WTC11 (cell line): ENCODE measurements around the gene SESTD1. TPM values are rescaled to one million over a fixed set of nuclear protein-coding genes. Genes with fewer than 3 reads are reported as not detected.

Experiments used
- ATAC-seq: fragments of 200-7000 bp; cut with Tn5 transposase; 2 replicates; pipeline ENCODE4 v1.10.0; 2021; ENCODE audit warnings: mild to moderate bottlenecking, moderate library complexity
- CTCF ChIA-PET: fragments of 300-600 bp; sonication (Branson Sonifier 250); formaldehyde crosslinking; loops from one replicate; lab custom pipeline; 2021; ENCODE audit warnings: antibody characterized with exemption; lab: Charles Lee
- POLR2A ChIA-PET: fragments of 350-600 bp; sonication (Branson Sonifier 250); formaldehyde crosslinking; loops from one replicate; lab custom pipeline; 2021; ENCODE audit warnings: antibody characterized with exemption; lab: Charles Lee
- DNase-seq: peaks from one replicate; pipeline ENCODE4 v3.0.0; 2021; ENCODE audit warnings: low spot score
- H3K27ac Mint-ChIP-seq: 2 replicates; pipeline ENCODE4 v1.8.0; 2021; ENCODE audit warnings: mixed read lengths
- H3K27me3 Mint-ChIP-seq: 2 replicates; pipeline ENCODE4 v1.8.0; 2021; ENCODE audit warnings: low read depth, mild to moderate bottlenecking, moderate library complexity, mixed read lengths
- H3K36me3 Mint-ChIP-seq: 2 replicates; pipeline ENCODE4 v1.8.0; 2021; ENCODE audit warnings: mixed read lengths
- H3K4me1 Mint-ChIP-seq: 2 replicates; pipeline ENCODE4 v1.8.0; 2022; ENCODE audit warnings: mixed read lengths
- H3K4me3 Mint-ChIP-seq: 2 replicates; pipeline ENCODE4 v1.8.0; 2021; ENCODE audit warnings: mild to moderate bottlenecking, moderate library complexity, mixed read lengths
- H3K9me3 Mint-ChIP-seq: 2 replicates; pipeline ENCODE4 v1.8.0; 2021; ENCODE audit warnings: mixed read lengths
- CBFB ChIP-seq: sonication (generic); formaldehyde crosslinking; IDR thresholded peaks from 2 replicates; pipeline ENCODE4 v1.8.1; 2022; ENCODE audit warnings: mild to moderate bottlenecking, low read depth, missing genetic modification reagents
- EMX1 ChIP-seq: fragments of 250-450 bp; sonication (Bioruptor Pico); IDR thresholded peaks from 2 replicates; pipeline ENCODE4 v1.8.0; 2021; ENCODE audit warnings: mild to moderate bottlenecking
- FOXK1 ChIP-seq: sonication (generic); formaldehyde crosslinking; IDR thresholded peaks from 2 replicates; pipeline ENCODE4 v1.8.0; 2022; ENCODE audit warnings: mild to moderate bottlenecking, moderate library complexity, missing genetic modification reagents
- GTF2I ChIP-seq: fragments of 250-450 bp; sonication (Bioruptor Pico); conservative IDR thresholded peaks from 2 replicates; pipeline ENCODE4 v1.4.0; 2021; ENCODE audit warnings: mild to moderate bottlenecking
- JAZF1 ChIP-seq: fragments of 250-450 bp; sonication (Bioruptor Pico); IDR thresholded peaks from 2 replicates; pipeline ENCODE4 v1.9.0; 2021; ENCODE audit warnings: moderate library complexity, mild to moderate bottlenecking, inconsistent platforms
- KAT7 ChIP-seq: sonication (generic); formaldehyde crosslinking; IDR thresholded peaks from 2 replicates; pipeline ENCODE4 v1.8.1; 2023; ENCODE audit warnings: missing genetic modification reagents, mild to moderate bottlenecking, borderline replicate concordance
- MXD4 ChIP-seq: fragments of 250-450 bp; sonication (Bioruptor Pico); IDR thresholded peaks from 2 replicates; pipeline ENCODE4 v1.8.0; 2021; ENCODE audit warnings: mild to moderate bottlenecking, moderate library complexity, borderline replicate concordance
- MYBL2 ChIP-seq: sonication (generic); formaldehyde crosslinking; IDR thresholded peaks from 2 replicates; pipeline ENCODE4 v1.8.1; 2023; ENCODE audit warnings: mild to moderate bottlenecking, moderate library complexity, missing genetic modification reagents
- NR1H2 ChIP-seq: sonication (generic); formaldehyde crosslinking; IDR thresholded peaks from 2 replicates; pipeline ENCODE4 v1.9.0; 2021; ENCODE audit warnings: mild to moderate bottlenecking, moderate library complexity, missing genetic modification reagents
- SMAD4 ChIP-seq: sonication (generic); formaldehyde crosslinking; IDR thresholded peaks from 2 replicates; pipeline ENCODE4 v1.8.0; 2022; ENCODE audit warnings: mild to moderate bottlenecking, missing genetic modification reagents
- ZNF121 ChIP-seq: sonication (generic); formaldehyde crosslinking; IDR thresholded peaks from 2 replicates; pipeline ENCODE4 v1.8.0; 2023; ENCODE audit warnings: missing genetic modification reagents
- ZNF219 ChIP-seq: sonication (generic); formaldehyde crosslinking; IDR thresholded peaks from 2 replicates; pipeline ENCODE4 v1.8.0; 2023; ENCODE audit warnings: missing genetic modification reagents, mild to moderate bottlenecking, borderline replicate concordance
- ZNF396 ChIP-seq: fragments of 250-450 bp; sonication (Bioruptor Pico); IDR thresholded peaks from 2 replicates; pipeline ENCODE4 v1.8.0; 2021; ENCODE audit warnings: mild to moderate bottlenecking, moderate library complexity, borderline replicate concordance
- total RNA-seq: library from RNA; stranded (reverse); gene quantifications from 3 replicates; pipeline ENCODE4 v1.2.3, GENCODE V29; 2021
- TF ChIP-seq, protein P1 (sequence below): sonication (generic); formaldehyde crosslinking; IDR thresholded peaks from 2 replicates; pipeline ENCODE4 v1.8.0; 2022; ENCODE audit warnings: mild to moderate bottlenecking, missing genetic modification reagents
- TF ChIP-seq, protein P2 (sequence below): sonication (generic); formaldehyde crosslinking; IDR thresholded peaks from 2 replicates; pipeline ENCODE4 v1.8.1; 2022; ENCODE audit warnings: mild to moderate bottlenecking, missing genetic modification reagents, moderate library complexity, borderline replicate concordance
- TF ChIP-seq, protein P3 (sequence below): sonication (generic); formaldehyde crosslinking; IDR thresholded peaks from 2 replicates; pipeline ENCODE4 v1.8.1; 2023; ENCODE audit warnings: mild to moderate bottlenecking, moderate library complexity, missing genetic modification reagents
- TF ChIP-seq, protein P4 (sequence below): sonication (generic); formaldehyde crosslinking; IDR thresholded peaks from 2 replicates; pipeline ENCODE4 v1.8.0; 2022; ENCODE audit warnings: mild to moderate bottlenecking, missing genetic modification reagents
- TF ChIP-seq, protein P5 (sequence below): sonication (generic); formaldehyde crosslinking; IDR thresholded peaks from 2 replicates; pipeline ENCODE4 v1.8.0; 2022; ENCODE audit warnings: missing genetic modification reagents
- TF ChIP-seq, protein P6 (sequence below): fragments of 250-450 bp; sonication (Bioruptor Pico); IDR thresholded peaks from 2 replicates; pipeline ENCODE4 v2.1.2; 2022; ENCODE audit warnings: mild to moderate bottlenecking, moderate library complexity
- TF ChIP-seq, protein P7 (sequence below): sonication (generic); formaldehyde crosslinking; IDR thresholded peaks from 2 replicates; pipeline ENCODE4 v1.8.0; 2023; ENCODE audit warnings: missing genetic modification reagents
- TF ChIP-seq, protein P8 (sequence below): fragments of 250-450 bp; sonication (Bioruptor Pico); IDR thresholded peaks from 2 replicates; pipeline ENCODE4 v1.9.0; 2021; ENCODE audit warnings: mild to moderate bottlenecking
- TF ChIP-seq, protein P9 (sequence below): sonication (generic); formaldehyde crosslinking; IDR thresholded peaks from 2 replicates; pipeline ENCODE4 v1.8.1; 2022; ENCODE audit warnings: mild to moderate bottlenecking, moderate library complexity, missing genetic modification reagents

Gene SESTD1
- total RNA-seq, 1 experiment from 2014 or later = 59.9 TPM

DNA sequence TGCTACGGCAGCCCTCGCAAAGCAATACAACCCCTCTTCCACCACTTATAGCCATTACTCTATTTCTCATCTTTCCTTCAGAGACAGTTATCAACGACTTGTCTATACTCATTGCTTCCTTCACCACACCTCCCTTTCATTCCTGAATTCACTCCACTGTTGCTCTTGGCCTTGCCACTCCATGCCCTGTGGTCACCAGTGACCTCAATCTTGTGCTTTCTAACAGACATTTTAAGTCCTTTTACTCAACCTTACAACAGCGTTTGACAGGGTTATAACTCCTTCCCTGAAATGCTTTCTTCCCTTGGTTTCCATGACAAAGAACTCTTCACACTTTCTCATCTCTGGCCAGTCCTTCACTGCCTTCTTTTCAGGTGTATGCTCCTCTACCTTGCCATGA lies 124.1 kb downstream of the SESTD1 start:
- Mint-ChIP-seq H3K36me3 (peaks cover 3% of the 10 kb centered on the region; the same call in 1 of the 2 replicates), H3K27me3 (no peaks in the 10 kb centered on the region), H3K9me3 (no peaks in the 10 kb centered on the region), H3K4me1 (0 out of 2 replicates have a peak, but pooled peaks cover 2% of the 10 kb centered on the region), H3K27ac (no peak overlapping the region), H3K4me3 (no peak overlapping the region)
- CTCF ChIA-PET = no interaction called here
- POLR2A ChIA-PET = no interaction called here
- DNase-seq (no peak), ATAC-seq (no peak)
- no peak for TF ChIP-seq ZNF396 (CRISPR knock-in tag)
- TF ChIP-seq, protein P1, sequence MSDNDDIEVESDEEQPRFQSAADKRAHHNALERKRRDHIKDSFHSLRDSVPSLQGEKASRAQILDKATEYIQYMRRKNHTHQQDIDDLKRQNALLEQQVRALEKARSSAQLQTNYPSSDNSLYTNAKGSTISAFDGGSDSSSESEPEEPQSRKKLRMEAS (CRISPR knock-in tag) = no peak
- TF ChIP-seq, protein P2, sequence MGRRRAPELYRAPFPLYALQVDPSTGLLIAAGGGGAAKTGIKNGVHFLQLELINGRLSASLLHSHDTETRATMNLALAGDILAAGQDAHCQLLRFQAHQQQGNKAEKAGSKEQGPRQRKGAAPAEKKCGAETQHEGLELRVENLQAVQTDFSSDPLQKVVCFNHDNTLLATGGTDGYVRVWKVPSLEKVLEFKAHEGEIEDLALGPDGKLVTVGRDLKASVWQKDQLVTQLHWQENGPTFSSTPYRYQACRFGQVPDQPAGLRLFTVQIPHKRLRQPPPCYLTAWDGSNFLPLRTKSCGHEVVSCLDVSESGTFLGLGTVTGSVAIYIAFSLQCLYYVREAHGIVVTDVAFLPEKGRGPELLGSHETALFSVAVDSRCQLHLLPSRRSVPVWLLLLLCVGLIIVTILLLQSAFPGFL (CRISPR knock-in tag) = no peak

DNA sequence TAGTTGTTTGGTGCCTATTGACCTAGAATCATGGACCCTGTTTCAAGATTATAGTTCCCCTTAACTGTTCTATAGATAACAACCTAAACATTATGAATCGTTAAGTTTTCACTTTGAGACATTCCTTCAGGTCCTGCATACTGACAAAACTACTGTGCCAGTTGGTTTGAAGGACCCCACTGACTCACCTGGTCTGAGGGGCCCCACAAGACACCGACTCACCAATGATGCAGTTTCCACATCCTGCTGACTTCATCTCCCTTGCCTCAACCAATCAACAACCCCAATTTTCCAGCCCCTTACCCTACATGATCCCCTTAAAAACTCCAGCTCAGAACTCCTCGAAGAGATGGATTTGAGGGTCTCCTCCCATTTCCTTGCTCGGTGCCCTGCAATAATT lies 125.1 kb downstream of the SESTD1 start:
- Mint-ChIP-seq H3K4me3 (no peak overlapping the region), H3K27ac (no peak overlapping the region)

More for the DNA sequence above, 125.1 kb downstream of the SESTD1 start:
- no peak for TF ChIP-seq ZNF219 (CRISPR knock-in tag)
- TF ChIP-seq MXD4 (CRISPR knock-in tag) = no peak
- no peak for TF ChIP-seq CBFB (CRISPR knock-in tag)
- TF ChIP-seq ZNF121 (CRISPR knock-in tag) = no peak
- TF ChIP-seq, protein P3, sequence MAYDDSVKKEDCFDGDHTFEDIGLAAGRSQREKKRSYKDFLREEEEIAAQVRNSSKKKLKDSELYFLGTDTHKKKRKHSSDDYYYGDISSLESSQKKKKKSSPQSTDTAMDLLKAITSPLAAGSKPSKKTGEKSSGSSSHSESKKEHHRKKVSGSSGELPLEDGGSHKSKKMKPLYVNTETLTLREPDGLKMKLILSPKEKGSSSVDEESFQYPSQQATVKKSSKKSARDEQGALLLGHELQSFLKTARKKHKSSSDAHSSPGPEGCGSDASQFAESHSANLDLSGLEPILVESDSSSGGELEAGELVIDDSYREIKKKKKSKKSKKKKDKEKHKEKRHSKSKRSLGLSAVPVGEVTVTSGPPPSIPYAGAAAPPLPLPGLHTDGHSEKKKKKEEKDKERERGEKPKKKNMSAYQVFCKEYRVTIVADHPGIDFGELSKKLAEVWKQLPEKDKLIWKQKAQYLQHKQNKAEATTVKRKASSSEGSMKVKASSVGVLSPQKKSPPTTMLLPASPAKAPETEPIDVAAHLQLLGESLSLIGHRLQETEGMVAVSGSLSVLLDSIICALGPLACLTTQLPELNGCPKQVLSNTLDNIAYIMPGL (CRISPR knock-in tag) = no peak
- TF ChIP-seq, protein P4, sequence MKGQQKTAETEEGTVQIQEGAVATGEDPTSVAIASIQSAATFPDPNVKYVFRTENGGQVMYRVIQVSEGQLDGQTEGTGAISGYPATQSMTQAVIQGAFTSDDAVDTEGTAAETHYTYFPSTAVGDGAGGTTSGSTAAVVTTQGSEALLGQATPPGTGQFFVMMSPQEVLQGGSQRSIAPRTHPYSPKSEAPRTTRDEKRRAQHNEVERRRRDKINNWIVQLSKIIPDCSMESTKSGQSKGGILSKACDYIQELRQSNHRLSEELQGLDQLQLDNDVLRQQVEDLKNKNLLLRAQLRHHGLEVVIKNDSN (CRISPR knock-in tag) = no peak
- TF ChIP-seq GTF2I (CRISPR knock-in tag) = no peak
- TF ChIP-seq KAT7 = no peak
- TF ChIP-seq, protein P5, sequence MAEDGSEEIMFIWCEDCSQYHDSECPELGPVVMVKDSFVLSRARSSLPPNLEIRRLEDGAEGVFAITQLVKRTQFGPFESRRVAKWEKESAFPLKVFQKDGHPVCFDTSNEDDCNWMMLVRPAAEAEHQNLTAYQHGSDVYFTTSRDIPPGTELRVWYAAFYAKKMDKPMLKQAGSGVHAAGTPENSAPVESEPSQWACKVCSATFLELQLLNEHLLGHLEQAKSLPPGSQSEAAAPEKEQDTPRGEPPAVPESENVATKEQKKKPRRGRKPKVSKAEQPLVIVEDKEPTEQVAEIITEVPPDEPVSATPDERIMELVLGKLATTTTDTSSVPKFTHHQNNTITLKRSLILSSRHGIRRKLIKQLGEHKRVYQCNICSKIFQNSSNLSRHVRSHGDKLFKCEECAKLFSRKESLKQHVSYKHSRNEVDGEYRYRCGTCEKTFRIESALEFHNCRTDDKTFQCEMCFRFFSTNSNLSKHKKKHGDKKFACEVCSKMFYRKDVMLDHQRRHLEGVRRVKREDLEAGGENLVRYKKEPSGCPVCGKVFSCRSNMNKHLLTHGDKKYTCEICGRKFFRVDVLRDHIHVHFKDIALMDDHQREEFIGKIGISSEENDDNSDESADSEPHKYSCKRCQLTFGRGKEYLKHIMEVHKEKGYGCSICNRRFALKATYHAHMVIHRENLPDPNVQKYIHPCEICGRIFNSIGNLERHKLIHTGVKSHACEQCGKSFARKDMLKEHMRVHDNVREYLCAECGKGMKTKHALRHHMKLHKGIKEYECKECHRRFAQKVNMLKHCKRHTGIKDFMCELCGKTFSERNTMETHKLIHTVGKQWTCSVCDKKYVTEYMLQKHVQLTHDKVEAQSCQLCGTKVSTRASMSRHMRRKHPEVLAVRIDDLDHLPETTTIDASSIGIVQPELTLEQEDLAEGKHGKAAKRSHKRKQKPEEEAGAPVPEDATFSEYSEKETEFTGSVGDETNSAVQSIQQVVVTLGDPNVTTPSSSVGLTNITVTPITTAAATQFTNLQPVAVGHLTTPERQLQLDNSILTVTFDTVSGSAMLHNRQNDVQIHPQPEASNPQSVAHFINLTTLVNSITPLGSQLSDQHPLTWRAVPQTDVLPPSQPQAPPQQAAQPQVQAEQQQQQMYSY = no peak
- no peak for TF ChIP-seq EMX1 (CRISPR knock-in tag)
- TF ChIP-seq, protein P6, sequence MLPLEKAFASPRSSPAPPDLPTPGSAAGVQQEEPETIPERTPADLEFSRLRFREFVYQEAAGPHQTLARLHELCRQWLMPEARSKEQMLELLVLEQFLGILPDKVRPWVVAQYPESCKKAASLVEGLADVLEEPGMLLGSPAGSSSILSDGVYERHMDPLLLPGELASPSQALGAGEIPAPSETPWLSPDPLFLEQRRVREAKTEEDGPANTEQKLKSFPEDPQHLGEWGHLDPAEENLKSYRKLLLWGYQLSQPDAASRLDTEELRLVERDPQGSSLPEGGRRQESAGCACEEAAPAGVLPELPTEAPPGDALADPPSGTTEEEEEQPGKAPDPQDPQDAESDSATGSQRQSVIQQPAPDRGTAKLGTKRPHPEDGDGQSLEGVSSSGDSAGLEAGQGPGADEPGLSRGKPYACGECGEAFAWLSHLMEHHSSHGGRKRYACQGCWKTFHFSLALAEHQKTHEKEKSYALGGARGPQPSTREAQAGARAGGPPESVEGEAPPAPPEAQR = no peak
- no peak for TF ChIP-seq NR1H2 (CRISPR knock-in tag)
- no peak for TF ChIP-seq SMAD4 (CRISPR knock-in tag)
- TF ChIP-seq, protein P7, sequence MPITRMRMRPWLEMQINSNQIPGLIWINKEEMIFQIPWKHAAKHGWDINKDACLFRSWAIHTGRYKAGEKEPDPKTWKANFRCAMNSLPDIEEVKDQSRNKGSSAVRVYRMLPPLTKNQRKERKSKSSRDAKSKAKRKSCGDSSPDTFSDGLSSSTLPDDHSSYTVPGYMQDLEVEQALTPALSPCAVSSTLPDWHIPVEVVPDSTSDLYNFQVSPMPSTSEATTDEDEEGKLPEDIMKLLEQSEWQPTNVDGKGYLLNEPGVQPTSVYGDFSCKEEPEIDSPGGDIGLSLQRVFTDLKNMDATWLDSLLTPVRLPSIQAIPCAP (CRISPR knock-in tag) = no peak
- TF ChIP-seq, protein P8, sequence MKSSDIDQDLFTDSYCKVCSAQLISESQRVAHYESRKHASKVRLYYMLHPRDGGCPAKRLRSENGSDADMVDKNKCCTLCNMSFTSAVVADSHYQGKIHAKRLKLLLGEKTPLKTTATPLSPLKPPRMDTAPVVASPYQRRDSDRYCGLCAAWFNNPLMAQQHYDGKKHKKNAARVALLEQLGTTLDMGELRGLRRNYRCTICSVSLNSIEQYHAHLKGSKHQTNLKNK (CRISPR knock-in tag) = no peak
- TF ChIP-seq, protein P9, sequence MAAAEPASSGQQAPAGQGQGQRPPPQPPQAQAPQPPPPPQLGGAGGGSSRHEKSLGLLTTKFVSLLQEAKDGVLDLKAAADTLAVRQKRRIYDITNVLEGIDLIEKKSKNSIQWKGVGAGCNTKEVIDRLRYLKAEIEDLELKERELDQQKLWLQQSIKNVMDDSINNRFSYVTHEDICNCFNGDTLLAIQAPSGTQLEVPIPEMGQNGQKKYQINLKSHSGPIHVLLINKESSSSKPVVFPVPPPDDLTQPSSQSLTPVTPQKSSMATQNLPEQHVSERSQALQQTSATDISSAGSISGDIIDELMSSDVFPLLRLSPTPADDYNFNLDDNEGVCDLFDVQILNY (CRISPR knock-in tag) = no peak
- TF ChIP-seq MYBL2 = no peak
- TF ChIP-seq JAZF1 (CRISPR knock-in tag) = no peak
- TF ChIP-seq FOXK1 (CRISPR knock-in tag) = no peak
- ATAC-seq (no peak), DNase-seq (no peak)
- H3K9me3 Mint-ChIP-seq = no peaks in the 10 kb centered on the region
- H3K27me3 Mint-ChIP-seq = no peaks in the 10 kb centered on the region
- ChIA-PET POLR2A (no interaction called here), CTCF (no interaction called here)
- H3K36me3 Mint-ChIP-seq = peaks cover 3% of the 10 kb centered on the region; the same call in 1 of the 2 replicates
- 0 out of 2 replicates have a peak, but pooled peaks cover 2% of the 10 kb centered on the region for H3K4me1 Mint-ChIP-seq
